Measurements from ENCODE around the gene NXN.

GRCh38 chr17:917391-917811 lies 62.2 kb downstream of the NXN start:
- TF ChIP-seq CTCF (IDR thresholded peaks at IDR 0.05) (no peak), POLR2AphosphoS5 (IDR thresholded peaks at IDR 0.05) (no peak), POLR2A (IDR thresholded peaks at IDR 0.05) (no peak)

Measured in transverse colon (tissue), 4 donors.